Stimulated activated CD8-positive, alpha-beta memory T cell treated with anti-CD3 and anti-CD28 coated beads, Interleukin-12 subunit alpha, Interleukin-12 subunit beta, amount 100 ng/mL, for 4 hours (primary cell): ENCODE measurements around the gene SLC22A13.
"Not testable (repeated sequence)": the region's sequence is repeated elsewhere in the genome, so short reads cannot be mapped to it uniquely, and the experiment has no call there.

Experiments used
- DNase-seq: peaks from one replicate; pipeline ENCODE4 v3.0.0-alpha.2; 2020; ENCODE audit warnings: low read depth

The SLC22A13 gene, protein sequence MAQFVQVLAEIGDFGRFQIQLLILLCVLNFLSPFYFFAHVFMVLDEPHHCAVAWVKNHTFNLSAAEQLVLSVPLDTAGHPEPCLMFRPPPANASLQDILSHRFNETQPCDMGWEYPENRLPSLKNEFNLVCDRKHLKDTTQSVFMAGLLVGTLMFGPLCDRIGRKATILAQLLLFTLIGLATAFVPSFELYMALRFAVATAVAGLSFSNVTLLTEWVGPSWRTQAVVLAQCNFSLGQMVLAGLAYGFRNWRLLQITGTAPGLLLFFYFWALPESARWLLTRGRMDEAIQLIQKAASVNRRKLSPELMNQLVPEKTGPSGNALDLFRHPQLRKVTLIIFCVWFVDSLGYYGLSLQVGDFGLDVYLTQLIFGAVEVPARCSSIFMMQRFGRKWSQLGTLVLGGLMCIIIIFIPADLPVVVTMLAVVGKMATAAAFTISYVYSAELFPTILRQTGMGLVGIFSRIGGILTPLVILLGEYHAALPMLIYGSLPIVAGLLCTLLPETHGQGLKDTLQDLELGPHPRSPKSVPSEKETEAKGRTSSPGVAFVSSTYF

GRCh38 chr3:38265604-38266307 is at the start of gene SLC22A13:
Gene SLC22A13 (plus strand): TSS chr3:38265812. CDS start chr3:38265861, 49 bp downstream.
- no peak for DNase-seq

DNA sequence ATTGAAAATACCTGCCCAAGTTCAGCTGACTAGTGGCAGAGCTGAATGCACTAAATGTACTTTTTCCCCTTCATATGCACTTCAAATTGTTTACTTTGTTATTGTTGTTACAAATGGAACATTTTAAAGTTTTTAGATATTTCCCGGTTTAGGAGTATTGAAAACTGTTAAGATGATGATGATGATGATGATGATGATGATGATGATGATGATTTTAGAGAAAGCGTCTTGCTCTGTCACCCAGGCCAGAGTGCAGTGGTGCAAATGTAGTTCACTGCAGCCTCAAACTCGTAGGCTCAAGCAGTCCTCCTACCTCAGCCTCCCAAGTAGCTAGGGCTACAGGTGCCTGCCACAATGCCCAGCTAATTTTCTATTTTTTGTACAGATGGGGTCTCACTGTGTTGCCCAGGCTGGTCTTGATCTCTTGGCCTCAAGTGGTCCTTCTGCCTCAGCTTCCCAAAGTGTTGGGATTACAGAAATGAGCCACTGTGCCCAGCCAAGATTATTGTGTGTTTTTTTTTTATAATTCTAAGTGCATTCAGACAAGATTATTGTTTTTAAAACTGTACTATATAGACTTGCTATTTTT is 45.9 kb upstream of the SLC22A13 start:
- DNase-seq = no peak

DNA sequence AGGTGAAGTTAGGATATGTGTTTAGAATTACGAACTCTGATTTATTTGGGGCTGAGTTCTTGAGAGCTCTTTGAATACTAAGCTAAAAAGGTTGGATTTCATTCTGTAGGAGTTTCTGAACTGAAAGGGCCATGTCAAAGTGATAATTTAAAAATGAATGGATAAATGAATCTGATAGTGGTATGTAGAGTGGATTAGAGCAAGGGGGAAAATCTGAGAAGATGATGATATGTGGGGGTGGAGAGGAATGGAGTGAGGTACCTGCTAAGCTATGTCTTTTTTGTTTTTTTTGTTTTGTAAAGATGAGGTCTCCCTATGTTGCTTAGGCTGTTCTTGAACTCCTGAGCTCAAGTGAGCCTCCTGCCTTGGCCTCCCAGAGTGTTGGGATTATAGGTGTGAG is 44.6 kb upstream of the SLC22A13 start:
- no peak for DNase-seq

DNA sequence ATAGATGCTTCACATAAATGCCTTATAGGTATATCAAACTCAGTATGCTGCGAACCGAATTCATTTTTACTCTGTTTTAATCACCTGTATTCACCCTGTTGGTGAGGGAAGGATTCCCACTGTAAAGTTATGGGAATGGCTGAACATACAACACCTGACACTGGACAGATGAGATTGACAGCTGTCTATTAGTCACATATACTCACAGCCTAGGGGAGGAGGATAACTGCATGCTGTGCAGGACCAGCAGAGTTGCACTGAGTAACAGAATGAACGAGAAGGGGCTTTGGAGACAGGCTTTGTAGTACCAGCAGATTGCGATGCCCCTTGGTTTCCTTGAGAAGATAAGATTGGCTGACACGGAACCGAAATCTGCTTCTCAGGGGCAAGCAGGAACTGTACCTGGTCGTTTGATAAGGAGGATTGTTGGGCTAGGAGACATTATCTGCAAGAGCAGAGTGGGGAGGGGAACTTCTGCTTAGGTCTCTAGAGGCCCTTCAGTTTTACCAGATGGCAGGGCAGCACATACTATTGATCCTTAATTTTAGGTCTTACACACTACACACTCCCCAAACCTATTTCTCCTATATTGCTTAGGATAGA is 43.5 kb upstream of the SLC22A13 start:
- DNase-seq = no peak

- no peak for DNase-seq
Measured at GRCh38 chr3:38224357-38224756, 41.3 kb upstream of the SLC22A13 start.

- no peak for DNase-seq
Measured at GRCh38 chr3:38226273-38226672, 39.3 kb upstream of the SLC22A13 start.

DNA sequence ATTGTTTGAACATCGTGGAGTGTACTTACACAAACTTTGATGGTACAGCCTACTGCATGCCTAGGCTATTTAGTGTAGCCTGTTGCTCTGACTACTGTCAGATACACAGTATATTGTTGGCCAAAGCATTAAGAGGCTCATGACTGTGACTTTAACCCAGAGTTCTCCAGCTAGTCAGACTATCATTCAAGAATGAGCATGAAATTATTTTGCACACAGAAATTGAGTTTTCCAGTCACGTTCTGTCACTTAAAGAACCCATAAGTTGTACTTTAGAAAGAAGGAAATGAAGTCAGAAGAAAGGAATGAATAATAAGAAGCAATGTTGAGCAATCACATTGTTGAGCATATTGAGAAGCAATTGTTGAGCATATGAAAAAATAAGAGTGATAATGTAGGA is 37.6 kb upstream of the SLC22A13 start:
- no peak for DNase-seq

DNA sequence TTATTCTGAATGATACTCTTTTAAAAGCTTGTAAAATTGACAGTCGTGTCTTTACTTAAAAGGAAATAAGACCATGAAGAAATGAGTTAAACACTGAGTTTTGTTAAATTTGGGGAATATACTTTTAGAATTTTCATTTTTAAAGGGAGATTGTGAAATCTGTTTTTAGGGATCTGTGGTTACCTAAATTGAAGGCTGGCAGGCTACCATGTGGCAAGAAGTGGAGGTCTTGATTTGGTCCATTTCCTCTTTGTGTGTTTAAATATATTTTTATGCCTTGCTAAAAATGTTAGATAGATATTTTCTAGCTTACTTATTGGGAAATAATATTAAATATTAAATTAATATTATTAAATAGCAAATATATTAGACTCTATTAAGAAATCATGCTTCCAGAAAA is 36.6 kb upstream of the SLC22A13 start:
- no peak for DNase-seq

DNA sequence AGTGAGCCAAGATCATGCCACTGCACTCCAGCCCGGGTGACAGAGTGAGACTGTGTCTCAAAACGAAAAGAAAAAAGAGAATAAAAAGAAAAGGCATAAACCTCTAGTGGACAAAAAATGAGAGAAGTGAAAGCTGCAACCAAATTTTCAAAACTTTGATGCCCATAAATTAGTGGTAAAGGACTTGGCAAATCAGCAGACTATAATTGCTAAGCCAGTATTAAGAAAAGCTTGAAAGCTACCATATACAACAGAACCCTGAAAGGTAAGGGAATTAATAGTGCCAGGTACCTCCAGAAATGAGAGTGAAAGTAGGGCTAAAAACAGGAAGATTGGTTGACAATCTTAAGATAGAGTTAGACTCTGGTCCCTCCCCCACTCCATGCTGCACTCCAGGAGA is 32.9 kb upstream of the SLC22A13 start:
- DNase-seq = no peak

- no peak for DNase-seq
Measured at GRCh38 chr3:38235466-38235865, 30.1 kb upstream of the SLC22A13 start.

- DNase-seq = no peak
Measured at GRCh38 chr3:38238416-38239008, 27.1 kb upstream of the SLC22A13 start.

DNA sequence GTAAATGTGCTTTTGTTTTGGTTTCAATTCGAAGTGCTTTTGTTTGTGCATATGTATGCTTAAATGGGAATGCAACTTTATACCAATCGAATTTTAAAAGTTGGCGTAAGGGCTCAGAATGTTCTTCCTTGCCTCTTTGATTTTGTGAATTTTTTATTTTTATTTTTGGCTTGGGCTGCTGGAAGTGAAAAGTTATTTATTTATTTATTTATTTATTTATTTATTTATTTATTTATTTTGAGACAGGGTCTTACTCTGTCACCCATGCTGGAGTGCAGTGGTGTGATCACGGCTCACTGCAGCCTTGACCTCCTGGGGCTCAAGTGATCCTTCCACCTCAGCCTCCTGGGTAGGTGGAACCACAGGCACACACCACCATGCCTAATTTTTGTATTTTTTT is 22.8 kb upstream of the SLC22A13 start:
- DNase-seq = not testable (repeated sequence)

GRCh38 chr3:38245930-38246329 is 19.7 kb upstream of the SLC22A13 start:
- DNase-seq = no peak

DNA sequence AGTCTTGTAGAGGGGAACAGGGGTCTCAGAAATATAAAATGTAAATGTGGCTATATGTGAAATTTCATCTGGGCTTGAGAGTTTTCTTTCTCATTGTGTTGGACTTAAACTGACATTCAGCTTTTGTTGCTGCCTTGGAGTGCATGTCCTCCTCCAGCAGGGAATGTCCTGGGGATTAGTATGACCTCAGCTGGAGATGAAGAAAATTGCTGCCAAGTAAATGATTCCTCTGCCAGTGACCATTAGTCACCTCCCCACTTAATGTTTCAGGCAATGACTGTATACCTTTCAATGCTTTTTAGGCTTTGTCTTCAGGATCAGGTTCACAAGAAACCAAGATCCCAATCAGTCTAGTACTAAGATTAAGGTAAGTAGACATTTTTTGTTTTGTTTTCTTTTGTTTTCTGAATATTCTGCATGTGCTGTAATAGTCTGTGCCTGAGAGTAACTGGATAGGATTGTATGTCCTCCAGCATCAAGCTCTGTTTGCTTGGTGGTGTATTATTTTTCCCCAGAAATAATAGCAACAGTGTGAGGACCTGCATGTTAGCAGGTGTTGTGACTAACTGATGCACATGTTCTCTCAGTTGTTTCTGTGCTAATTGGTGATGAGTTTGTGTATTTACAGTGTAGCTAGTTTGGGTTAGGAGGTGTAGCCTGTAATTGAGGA is 18.1 kb upstream of the SLC22A13 start:
- no peak for DNase-seq

- no peak for DNase-seq
Measured at GRCh38 chr3:38250198-38250597, 15.4 kb upstream of the SLC22A13 start.

DNA sequence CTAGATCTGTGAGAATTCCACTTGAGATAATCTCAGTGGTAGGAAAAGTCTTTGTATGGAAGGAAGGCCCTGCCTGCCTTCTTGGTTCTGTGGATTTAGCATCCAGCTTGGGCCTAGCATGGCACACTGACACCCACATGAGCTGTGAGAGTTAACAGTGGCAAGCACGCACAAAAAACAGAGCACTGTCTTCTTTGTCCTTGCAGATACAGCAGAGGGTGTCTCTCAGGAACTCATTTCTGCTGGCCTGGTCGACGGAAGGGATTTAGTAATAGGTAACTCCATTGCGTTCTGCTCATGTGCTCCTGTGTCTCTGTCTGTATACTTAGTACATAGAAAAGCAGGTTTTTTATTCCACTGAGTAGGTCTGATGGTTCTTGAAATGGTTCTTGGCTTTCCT is 14.4 kb upstream of the SLC22A13 start:
- DNase-seq = no peak

DNA sequence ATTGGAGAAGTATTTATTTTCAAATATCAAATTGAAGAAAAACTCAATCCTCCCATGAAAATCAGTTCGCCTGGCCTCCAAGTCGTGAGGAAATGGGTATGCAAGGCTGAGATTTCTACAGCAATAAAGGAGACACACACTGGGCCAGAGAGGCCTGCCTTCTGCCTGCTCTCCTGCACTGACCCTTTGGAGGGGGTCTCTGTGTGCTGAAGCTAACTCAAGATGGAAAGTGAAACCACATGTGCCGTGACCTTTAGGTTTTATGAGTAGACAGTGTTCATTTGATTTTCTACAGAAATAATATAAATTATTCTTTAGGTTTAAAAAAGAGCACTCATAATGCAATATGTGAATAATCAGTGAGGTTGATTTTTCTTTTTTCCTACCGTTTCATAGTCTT is 11.9 kb upstream of the SLC22A13 start:
- no peak for DNase-seq

GRCh38 chr3:38254872-38255271 is 10.7 kb upstream of the SLC22A13 start:
- DNase-seq = no peak

- no peak for DNase-seq
Measured at GRCh38 chr3:38255627-38256026, 10.0 kb upstream of the SLC22A13 start.

DNA sequence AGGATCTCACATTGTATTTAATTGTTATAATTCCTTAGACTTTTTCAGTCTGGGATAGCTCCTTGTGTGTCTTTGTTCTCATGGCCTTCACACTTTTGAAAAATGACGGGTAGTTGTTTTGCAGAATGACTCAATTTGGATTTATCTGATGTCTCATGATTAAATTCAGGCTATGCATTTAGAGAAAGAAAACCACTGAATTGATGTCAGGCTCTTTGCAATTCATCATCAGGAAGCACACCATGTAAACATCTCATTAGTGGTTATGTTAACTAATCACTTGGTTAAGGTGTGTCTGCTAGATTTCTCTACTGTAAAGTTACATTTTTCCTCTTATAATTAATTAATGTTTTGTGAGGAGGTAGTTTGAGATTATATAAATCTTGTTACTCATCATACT is 8.0 kb upstream of the SLC22A13 start:
- DNase-seq = no peak

DNA sequence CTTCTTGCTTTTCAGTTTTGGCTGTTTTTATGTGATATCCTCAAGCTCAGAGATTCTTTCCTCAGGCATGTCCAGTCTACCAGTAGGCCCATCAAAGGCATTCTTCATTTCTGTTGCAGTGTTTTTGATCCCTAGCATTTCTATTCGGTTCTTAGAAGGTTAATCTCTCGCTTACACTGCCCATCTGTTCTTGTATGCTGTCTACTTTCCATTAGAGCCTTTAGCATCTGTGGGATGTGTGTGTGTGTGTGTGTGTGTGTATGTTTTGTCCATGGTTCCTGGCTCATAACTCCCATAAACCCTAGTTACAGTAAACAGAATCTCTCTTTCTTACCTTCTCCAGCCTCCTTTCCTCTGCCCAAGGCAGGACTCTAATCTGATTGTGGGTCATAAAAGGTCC is 5.1 kb upstream of the SLC22A13 start:
- DNase-seq = no peak
